ENCODE results near the gene AMOTL1.

Gene AMOTL1

GRCh38 chr11:94795476-94796189 is 27.5 kb downstream of the AMOTL1 start:
- DNase-seq: no peak

- no peak for DNase-seq
These were observed 28.0 kb downstream of the AMOTL1 start for GRCh38 chr11:94796190-94796580.

GRCh38 chr11:94796863-94797262 is 28.7 kb downstream of the AMOTL1 start:
- DNase-seq: no peak

GRCh38 chr11:94799726-94800125 is 31.6 kb downstream of the AMOTL1 start:
- DNase-seq: no peak

GRCh38 chr11:94800414-94800813 is 32.3 kb downstream of the AMOTL1 start:
- DNase-seq: peak; percentile 65

GRCh38 chr11:94801866-94802460 is 33.8 kb downstream of the AMOTL1 start:
- no peak for DNase-seq

GRCh38 chr11:94802501-94802900 is 34.3 kb downstream of the AMOTL1 start:
- no peak for DNase-seq

- DNase-seq: peak; percentile 48
These were observed 35.3 kb downstream of the AMOTL1 start for GRCh38 chr11:94803491-94803890.

- DNase-seq: no peak
These were observed 36.7 kb downstream of the AMOTL1 start for GRCh38 chr11:94804874-94805273.

- peak; percentile 57 for DNase-seq
These were observed 37.9 kb downstream of the AMOTL1 start for GRCh38 chr11:94806014-94806413.

- peak; percentile 62 for DNase-seq
These were observed 38.3 kb downstream of the AMOTL1 start for GRCh38 chr11:94806419-94806818.

- peak; percentile 65 for DNase-seq
These were observed 41.1 kb downstream of the AMOTL1 start for GRCh38 chr11:94809251-94809650.

GRCh38 chr11:94812724-94813720 is 44.9 kb downstream of the AMOTL1 start:
- DNase-seq: peak; percentile 81

GRCh38 chr11:94814272-94814976 is 46.3 kb downstream of the AMOTL1 start:
- DNase-seq: no peak

GRCh38 chr11:94815705-94816344 is 47.7 kb downstream of the AMOTL1 start:
- DNase-seq: no peak

GRCh38 chr11:94820480-94820879 is 52.3 kb downstream of the AMOTL1 start:
- DNase-seq: no peak

GRCh38 chr11:94821439-94821838 is 53.3 kb downstream of the AMOTL1 start:
- DNase-seq: no peak

- no peak for DNase-seq
These were observed 53.9 kb downstream of the AMOTL1 start for GRCh38 chr11:94822080-94822479.

GRCh38 chr11:94823102-94823732 is 55.1 kb downstream of the AMOTL1 start:
- no peak for DNase-seq

GRCh38 chr11:94825031-94825430 is 56.9 kb downstream of the AMOTL1 start:
- no peak for DNase-seq

GRCh38 chr11:94825481-94825880 is 57.3 kb downstream of the AMOTL1 start:
- no peak for DNase-seq

- DNase-seq: no peak
These were observed 58.3 kb downstream of the AMOTL1 start for GRCh38 chr11:94826415-94826814.
